Measurements from ENCODE around the gene PEA15. TPM values are rescaled to one million over a fixed set of nuclear protein-coding genes. Genes with fewer than 3 reads are reported as not detected.
A peak's percentile ranks its signal among the peaks of the same experiment; 100 is the strongest.

The PEA15 gene
- total and polyA plus RNA-seq, 2 of the 8 experiments (the other 6 are each of a cell fraction or from before 2014, with no cell fraction given) = 71.3 to 75.1 TPM

GRCh38 chr1:160194737-160195059 is 10.5 kb upstream of the PEA15 start:
- Histone ChIP-seq H2BK120ac (replicated peaks; ENCODE audit: low read depth, low read length) (peak overlapping the region; percentile 93), H3K9me3 (ENCODE audit: insufficient read depth in 2 of 2, low read depth in 1 of 2, low read length in 1 of 2) (no peaks in the 10 kb centered on the region), H3K14ac (ENCODE audit: insufficient read length) (no peak overlapping the region), H2BK20ac (ENCODE audit: low read length) (no peak overlapping the region), H3K27ac (ENCODE audit: low read depth, low read length) (no peak overlapping the region), H4K20me1 (replicated peaks in 1 of 2; ENCODE audit: control insufficient read depth in 1 of 2, insufficient read depth in 2 of 2, low read length in 2 of 2) (peaks cover 0 to 9% of the 10 kb centered on the region in 2 experiments), H3K56ac (replicated peaks; ENCODE audit: insufficient read length, low read depth, low read length) (no peak overlapping the region), H3K23me2 (ENCODE audit: low read depth, low read length) (peaks cover 10% of the 10 kb centered on the region), H2AK5ac (ENCODE audit: low read depth, low read length) (peak overlapping the region; percentile 100), H4K91ac (replicated peaks; ENCODE audit: insufficient read length, low read length) (peak overlapping the region; percentile 99), H2BK15ac (ENCODE audit: low read length) (peak overlapping the region; percentile 100), H3K79me1 (ENCODE audit: low read depth, low read length) (peaks cover 4% of the 10 kb centered on the region; the same call in 1 of the 2 replicates), H4K5ac (ENCODE audit: insufficient read length, low read depth, low read length) (no peak overlapping the region), H3K23ac (ENCODE audit: insufficient read length) (no peak overlapping the region), H2AFZ (ENCODE audit: low read length) (no peak overlapping the region), H2BK5ac (ENCODE audit: low read depth, low read length) (peak overlapping the region; percentile 97), H3K36me3 (ENCODE audit: control insufficient read depth in 2 of 4, insufficient read depth in 4 of 4, low read length in 3 of 4) (no peaks in the 10 kb centered on the region; a peak in 1 of 8 replicates), H3K4me1 (replicated peaks in 1 of 4; ENCODE audit: control insufficient read depth in 3 of 4, insufficient read depth in 4 of 4, low read length in 3 of 4) (peaks cover 3 to 26% (median 8%) of the 10 kb centered on the region in 4 experiments; a peak in 6 of 7 replicates), H3K27me3 (replicated peaks in 1 of 4; ENCODE audit: control insufficient read depth in 3 of 4, extremely low read depth in 1 of 4, insufficient read depth in 3 of 4, low read length in 3 of 4) (no peaks in the 10 kb centered on the region; a peak in 1 of 7 replicates), H2BK12ac (ENCODE audit: low read depth, low read length) (peak overlapping the region; percentile 100), H3K4ac (replicated peaks; ENCODE audit: insufficient read length, low read depth, low read length) (peak overlapping the region; percentile 71), H3K9ac (replicated peaks in 1 of 4; ENCODE audit: extremely low read depth in 1 of 4, low read depth in 3 of 4, low read length in 3 of 4) (no peak overlapping the region; a peak in 1 of 7 replicates), H3K4me2 (ENCODE audit: insufficient read depth in 1 of 2, low read depth in 2 of 2, low read length in 2 of 2) (no peak overlapping the region), H3K4me3 (ENCODE audit: extremely low read depth in 1 of 4, insufficient read depth in 2 of 4, low read depth in 3 of 4, low read length in 4 of 4) (no peak overlapping the region), H3K18ac (ENCODE audit: extremely low read depth, low read length) (no peak overlapping the region), H4K8ac (ENCODE audit: extremely low read depth, insufficient read depth, low read length) (no peak overlapping the region), H3K79me2 (ENCODE audit: control insufficient read depth in 1 of 2, insufficient read depth in 2 of 2, low read length in 2 of 2) (no peaks in the 10 kb centered on the region)
- 97% methylated on average over 2 of the region's 2 CpGs; no CpG with 5 or more reads in 1 of the 2 experiments for WGBS, 2 experiments (ENCODE audit: extremely low coverage in 1 of 2, insufficient coverage in 1 of 2, insufficient read length in 1 of 2, insufficient replicate concordance in 2 of 2, low coverage in 1 of 2, low lambda C conversion rate in 2 of 2, missing lambda C conversion rate in 1 of 2)
- POLR2A ChIA-PET (ENCODE audit: partially characterized antibody) = interaction anchor here (0.6 to 2.1 kb wide), 7 partner anchors 9 to 166 kb away, joined by 3 to 8 read pairs (median 3); no protein-coding TSS in a partner anchor
- no peak for TF ChIP-seq TCF12 (IDR thresholded peaks at IDR 0.05; ENCODE audit: low read depth, low read length)
- TF ChIP-seq POLR2AphosphoS5 (IDR thresholded peaks at IDR 0.05; ENCODE audit: low read depth, low read length) = no peak
- no peak for TF ChIP-seq SIN3A (conservative IDR thresholded peaks at IDR 0.05 in 1 of 2, IDR thresholded peaks at IDR 0.05 in 1 of 2; ENCODE audit: low read depth in 1 of 2, low read length in 2 of 2)
- no peak for TF ChIP-seq YY1 (IDR thresholded peaks at IDR 0.05; ENCODE audit: low read depth, low read length)
- no peak for TF ChIP-seq NANOG (IDR thresholded peaks at IDR 0.05; ENCODE audit: insufficient read depth, low read depth, low read length, poor library complexity, severe bottlenecking)
- no peak for FAIRE-seq
- CTCF ChIA-PET (ENCODE audit: partially characterized antibody) = interaction anchor here (0.6 to 2.8 kb wide), 13 partner anchors 13 to 96 kb away, joined by 3 to 16 read pairs (median 4); no protein-coding TSS in a partner anchor
- no peak for DNase-seq (ENCODE audit: low read depth in 1 of 2, low spot score in 2 of 2)
